Measurements from ENCODE around the gene GALNT15. TPM values are rescaled to one million over a fixed set of nuclear protein-coding genes. Genes with fewer than 3 reads are reported as not detected.

Gene GALNT15
- total RNA-seq, 1 donor from 2014 or later: 10.3 TPM

- Histone ChIP-seq H3K36me3 (peaks cover 41% of the 10 kb centered on the region), H3K4me3 (no peak overlapping the region), H3K4me1 (peaks cover 12% of the 10 kb centered on the region), H3K9me3 (no peaks in the 10 kb centered on the region), H3K27me3 (no peaks in the 10 kb centered on the region), H3K27ac (no peak overlapping the region)
- intact Hi-C loops (cut with DNase I): no loop called here
- no peak for ATAC-seq
- DNase-seq: no peak
- TF ChIP-seq CTCF (IDR thresholded peaks at IDR 0.05): no peak
Measured at GRCh38 chr3:16258177-16258576, 83.7 kb downstream of the GALNT15 start.

- no peak overlapping the region for H3K4me3 ChIP-seq
- H3K27me3 ChIP-seq: no peaks in the 10 kb centered on the region
- H3K27ac ChIP-seq: no peak overlapping the region
- no peak for TF ChIP-seq CTCF (IDR thresholded peaks at IDR 0.05)
- DNase-seq: no peak
- intact Hi-C loops (cut with DNase I): no loop called here
- ATAC-seq: no peak
- peaks cover 12% of the 10 kb centered on the region for H3K4me1 ChIP-seq
- peaks cover 41% of the 10 kb centered on the region for H3K36me3 ChIP-seq
- H3K9me3 ChIP-seq: no peaks in the 10 kb centered on the region
Measured at GRCh38 chr3:16258866-16259265, 84.4 kb downstream of the GALNT15 start.

- H3K27me3 ChIP-seq: no peaks in the 10 kb centered on the region
- intact Hi-C loops (cut with DNase I): no loop called here
- DNase-seq (no peak), ATAC-seq (no peak)
- peaks cover 41% of the 10 kb centered on the region for H3K36me3 ChIP-seq
- H3K27ac ChIP-seq: no peak overlapping the region
- H3K9me3 ChIP-seq: no peaks in the 10 kb centered on the region
- H3K4me3 ChIP-seq: no peak overlapping the region
- peaks cover 12% of the 10 kb centered on the region for H3K4me1 ChIP-seq
- no peak for TF ChIP-seq CTCF (IDR thresholded peaks at IDR 0.05)
Measured at GRCh38 chr3:16260046-16260445, 85.6 kb downstream of the GALNT15 start.

GRCh38 chr3:16262174-16262573 is 87.7 kb downstream of the GALNT15 start:
- no peaks in the 10 kb centered on the region for H3K27me3 ChIP-seq
- H3K4me3 ChIP-seq: no peak overlapping the region
- H3K36me3 ChIP-seq: peaks cover 36% of the 10 kb centered on the region
- no peak for TF ChIP-seq CTCF (IDR thresholded peaks at IDR 0.05)
- peaks cover 18% of the 10 kb centered on the region for H3K4me1 ChIP-seq
- H3K27ac ChIP-seq: no peak overlapping the region
- DNase-seq: no peak
- no peak for ATAC-seq
- H3K9me3 ChIP-seq: no peaks in the 10 kb centered on the region
- intact Hi-C loops (cut with DNase I): no loop called here

GRCh38 chr3:16264174-16264707 is 89.8 kb downstream of the GALNT15 start:
- ATAC-seq (no peak), DNase-seq (no peak)
- TF ChIP-seq CTCF (IDR thresholded peaks at IDR 0.05): no peak
- Histone ChIP-seq H3K4me1 (peaks cover 22% of the 10 kb centered on the region), H3K36me3 (peaks cover 26% of the 10 kb centered on the region), H3K27ac (peak overlapping the region; percentile 97), H3K27me3 (no peaks in the 10 kb centered on the region), H3K4me3 (peak overlapping the region; percentile 88), H3K9me3 (no peaks in the 10 kb centered on the region)
- intact Hi-C loops (cut with DNase I): no loop called here
